PC-3 (cell line): ENCODE results near the gene AKAP6.

Experiments used
- CTCF ChIP-seq: fragments of 300-600 bp; sonication (generic); conservative IDR thresholded peaks from 2 replicates; pipeline ENCODE4 v1.5.1; 2017; ENCODE audit warnings: antibody characterized with exemption, low read depth, mild to moderate bottlenecking, low read length
- EZH2 ChIP-seq: fragments of 300-600 bp; sonication (generic); IDR thresholded peaks from one replicate; pipeline ENCODE4 v1.6.1; 2017; ENCODE audit warnings: antibody characterized with exemption, mild to moderate bottlenecking, low read length; ENCODE audit not compliant: unreplicated experiment

- TF ChIP-seq CTCF, result no peak
- TF ChIP-seq EZH2, result no peak
Observed at GRCh38 chr14:32817780-32818179, 488.7 kb downstream of the AKAP6 start.
